HL-60 (cell line): ENCODE measurements around the gene DCDC2C.

Source experiments
- DNase-seq, 2 experiments: peaks; one replicate each; pipeline ENCODE4 v3.0.0-alpha.2; 2010 to 2020; ENCODE audit warnings: low read depth in 1 of 2, low spot score in 1 of 2
- H3K27ac ChIP-seq: fragments of 250-450 bp; sonication (Bioruptor Pico); replicated peaks from 2 replicates; pipeline ENCODE4 v1.5.1; 2020; ENCODE audit warnings: mild to moderate bottlenecking, moderate library complexity
- H3K27me3 ChIP-seq: fragments of 250-450 bp; sonication (Bioruptor Pico); 2 replicates; pipeline ENCODE4 v1.5.1; 2021; ENCODE audit warnings: mild to moderate bottlenecking, moderate library complexity; ENCODE audit not compliant: insufficient read depth, poor library complexity, severe bottlenecking
- H3K4me3 ChIP-seq: replicated peaks from 2 replicates; pipeline ENCODE4 v1.5.1; 2011; ENCODE audit warnings: mild to moderate bottlenecking, control low read depth, low read length; ENCODE audit not compliant: insufficient read depth
- CTCF ChIP-seq: IDR thresholded peaks from one replicate; pipeline ENCODE4 v1.5.1; 2011; ENCODE audit warnings: low read length, control low read depth, inconsistent platforms; ENCODE audit not compliant: insufficient read depth
- GABPA ChIP-seq: IDR thresholded peaks from 2 replicates; pipeline ENCODE4 v1.6.1; 2012; ENCODE audit warnings: low read depth
- POLR2AphosphoS5 ChIP-seq: IDR thresholded peaks from 2 replicates; pipeline ENCODE4 v1.6.1; 2012; ENCODE audit warnings: low read depth
- SPI1 ChIP-seq: IDR thresholded peaks from 2 replicates; pipeline ENCODE4 v1.6.1; 2012; ENCODE audit warnings: low read depth, mild to moderate bottlenecking, borderline replicate concordance
- TF ChIP-seq, protein P1 (sequence below): IDR thresholded peaks from 2 replicates; pipeline ENCODE4 v1.6.1; 2012; ENCODE audit warnings: low read depth; ENCODE audit not compliant: insufficient replicate concordance

The DCDC2C gene

DNA sequence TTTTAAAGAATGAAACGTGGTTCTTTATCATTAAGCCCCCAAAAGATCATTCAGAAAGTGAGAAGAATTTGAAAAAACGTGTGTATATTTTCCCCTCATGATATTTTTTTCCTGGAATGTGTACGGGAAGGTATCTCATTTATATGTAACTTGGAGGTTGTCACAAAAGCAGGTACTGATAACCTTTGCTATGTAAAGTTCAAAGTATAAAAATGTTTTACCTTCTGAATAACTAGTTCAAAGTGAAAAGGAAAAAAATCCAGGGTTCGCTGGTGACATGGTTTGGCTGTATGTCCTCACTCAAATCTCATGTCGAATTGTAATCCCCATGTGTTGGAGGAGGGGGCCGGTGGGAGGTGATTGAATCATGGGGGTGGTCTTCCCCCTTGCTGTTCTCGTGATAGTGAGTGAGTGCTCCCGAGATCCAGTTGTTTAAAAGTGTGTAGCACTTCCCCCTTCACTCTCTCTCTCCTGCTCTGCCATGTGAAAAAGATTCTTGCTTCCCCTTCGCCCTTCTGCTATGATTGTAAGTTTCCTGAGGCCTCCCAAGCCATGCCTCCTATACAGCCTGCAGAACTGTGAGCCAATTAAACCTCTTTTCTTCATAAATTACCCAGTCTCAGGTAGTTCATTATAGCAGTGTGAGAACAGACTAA is 144.2 kb downstream of the DCDC2C start:
- H3K27ac ChIP-seq = no peak overlapping the region
- DNase-seq = no peak
- TF ChIP-seq, protein P1, sequence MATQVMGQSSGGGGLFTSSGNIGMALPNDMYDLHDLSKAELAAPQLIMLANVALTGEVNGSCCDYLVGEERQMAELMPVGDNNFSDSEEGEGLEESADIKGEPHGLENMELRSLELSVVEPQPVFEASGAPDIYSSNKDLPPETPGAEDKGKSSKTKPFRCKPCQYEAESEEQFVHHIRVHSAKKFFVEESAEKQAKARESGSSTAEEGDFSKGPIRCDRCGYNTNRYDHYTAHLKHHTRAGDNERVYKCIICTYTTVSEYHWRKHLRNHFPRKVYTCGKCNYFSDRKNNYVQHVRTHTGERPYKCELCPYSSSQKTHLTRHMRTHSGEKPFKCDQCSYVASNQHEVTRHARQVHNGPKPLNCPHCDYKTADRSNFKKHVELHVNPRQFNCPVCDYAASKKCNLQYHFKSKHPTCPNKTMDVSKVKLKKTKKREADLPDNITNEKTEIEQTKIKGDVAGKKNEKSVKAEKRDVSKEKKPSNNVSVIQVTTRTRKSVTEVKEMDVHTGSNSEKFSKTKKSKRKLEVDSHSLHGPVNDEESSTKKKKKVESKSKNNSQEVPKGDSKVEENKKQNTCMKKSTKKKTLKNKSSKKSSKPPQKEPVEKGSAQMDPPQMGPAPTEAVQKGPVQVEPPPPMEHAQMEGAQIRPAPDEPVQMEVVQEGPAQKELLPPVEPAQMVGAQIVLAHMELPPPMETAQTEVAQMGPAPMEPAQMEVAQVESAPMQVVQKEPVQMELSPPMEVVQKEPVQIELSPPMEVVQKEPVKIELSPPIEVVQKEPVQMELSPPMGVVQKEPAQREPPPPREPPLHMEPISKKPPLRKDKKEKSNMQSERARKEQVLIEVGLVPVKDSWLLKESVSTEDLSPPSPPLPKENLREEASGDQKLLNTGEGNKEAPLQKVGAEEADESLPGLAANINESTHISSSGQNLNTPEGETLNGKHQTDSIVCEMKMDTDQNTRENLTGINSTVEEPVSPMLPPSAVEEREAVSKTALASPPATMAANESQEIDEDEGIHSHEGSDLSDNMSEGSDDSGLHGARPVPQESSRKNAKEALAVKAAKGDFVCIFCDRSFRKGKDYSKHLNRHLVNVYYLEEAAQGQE = no peak
- no peaks in the 10 kb centered on the region for H3K27me3 ChIP-seq
- H3K4me3 ChIP-seq = no peak overlapping the region

DNA sequence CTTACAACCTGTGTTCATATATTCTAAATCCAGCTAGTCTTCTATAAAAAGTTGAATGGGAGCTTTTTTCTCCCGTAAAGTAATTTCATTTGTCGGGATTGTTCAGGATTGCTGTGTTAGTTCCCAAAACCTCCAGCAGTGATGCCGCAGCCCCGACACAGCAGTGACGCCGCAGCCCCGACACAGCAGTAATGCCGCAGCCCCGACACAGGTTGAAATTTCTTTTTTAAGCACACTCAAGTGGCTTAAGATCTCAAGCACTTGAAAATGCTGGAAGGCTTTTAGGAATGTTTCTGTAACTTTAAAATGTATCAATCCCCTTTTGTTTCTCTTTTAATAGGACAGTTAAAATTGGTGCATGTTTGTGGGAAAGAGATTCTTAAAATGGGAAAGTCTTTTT is 145.4 kb downstream of the DCDC2C start:
- Histone ChIP-seq H3K27me3 (no peaks in the 10 kb centered on the region), H3K4me3 (no peak overlapping the region), H3K27ac (no peak overlapping the region)
- TF ChIP-seq, protein P1 = no peak
- TF ChIP-seq SPI1 (no peak), POLR2AphosphoS5 (no peak), GABPA (no peak), CTCF (no peak)
- DNase-seq = no peak

DNA sequence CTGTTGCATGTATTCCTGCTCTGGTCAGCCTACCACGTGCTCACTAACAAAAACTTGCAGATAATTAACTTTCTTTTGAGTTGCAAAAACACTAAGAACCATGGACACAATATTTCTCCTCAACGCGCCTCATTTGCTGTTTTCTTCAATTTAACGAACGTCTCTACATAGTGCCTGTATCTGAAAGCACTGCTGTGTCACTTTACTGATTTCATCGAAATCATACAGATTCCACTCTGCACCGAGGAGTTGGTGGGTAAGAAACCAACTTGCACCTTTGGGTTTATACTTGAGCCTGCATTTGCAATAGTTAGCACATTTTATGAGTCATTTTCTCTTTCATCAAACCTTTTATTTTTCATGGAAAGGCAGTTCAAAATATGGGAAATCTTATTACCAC is 145.8 kb downstream of the DCDC2C start:
- Histone ChIP-seq H3K4me3 (no peak overlapping the region), H3K27me3 (no peaks in the 10 kb centered on the region), H3K27ac (no peak overlapping the region)
- no peak for DNase-seq
- TF ChIP-seq GABPA = no peak
- TF ChIP-seq POLR2AphosphoS5 = no peak
- TF ChIP-seq SPI1 = no peak
- no peak for TF ChIP-seq CTCF
- TF ChIP-seq, protein P1 = no peak

- no peak overlapping the region for H3K4me3 ChIP-seq
- TF ChIP-seq SPI1 (no peak), POLR2AphosphoS5 (no peak), GABPA (no peak), CTCF (no peak)
- TF ChIP-seq, protein P1 = no peak
- H3K27me3 ChIP-seq = no peaks in the 10 kb centered on the region
- no peak overlapping the region for H3K27ac ChIP-seq
- DNase-seq = no peak
These were observed 154.2 kb downstream of the DCDC2C start for GRCh38 chr2:3857576-3857975.
